Measurements from ENCODE around the gene PNPLA6. TPM values are rescaled to one million over a fixed set of nuclear protein-coding genes. Genes with fewer than 3 reads are reported as not detected.

The PNPLA6 gene
- 131 and 136 TPM in 2 replicates for total RNA-seq

DNA sequence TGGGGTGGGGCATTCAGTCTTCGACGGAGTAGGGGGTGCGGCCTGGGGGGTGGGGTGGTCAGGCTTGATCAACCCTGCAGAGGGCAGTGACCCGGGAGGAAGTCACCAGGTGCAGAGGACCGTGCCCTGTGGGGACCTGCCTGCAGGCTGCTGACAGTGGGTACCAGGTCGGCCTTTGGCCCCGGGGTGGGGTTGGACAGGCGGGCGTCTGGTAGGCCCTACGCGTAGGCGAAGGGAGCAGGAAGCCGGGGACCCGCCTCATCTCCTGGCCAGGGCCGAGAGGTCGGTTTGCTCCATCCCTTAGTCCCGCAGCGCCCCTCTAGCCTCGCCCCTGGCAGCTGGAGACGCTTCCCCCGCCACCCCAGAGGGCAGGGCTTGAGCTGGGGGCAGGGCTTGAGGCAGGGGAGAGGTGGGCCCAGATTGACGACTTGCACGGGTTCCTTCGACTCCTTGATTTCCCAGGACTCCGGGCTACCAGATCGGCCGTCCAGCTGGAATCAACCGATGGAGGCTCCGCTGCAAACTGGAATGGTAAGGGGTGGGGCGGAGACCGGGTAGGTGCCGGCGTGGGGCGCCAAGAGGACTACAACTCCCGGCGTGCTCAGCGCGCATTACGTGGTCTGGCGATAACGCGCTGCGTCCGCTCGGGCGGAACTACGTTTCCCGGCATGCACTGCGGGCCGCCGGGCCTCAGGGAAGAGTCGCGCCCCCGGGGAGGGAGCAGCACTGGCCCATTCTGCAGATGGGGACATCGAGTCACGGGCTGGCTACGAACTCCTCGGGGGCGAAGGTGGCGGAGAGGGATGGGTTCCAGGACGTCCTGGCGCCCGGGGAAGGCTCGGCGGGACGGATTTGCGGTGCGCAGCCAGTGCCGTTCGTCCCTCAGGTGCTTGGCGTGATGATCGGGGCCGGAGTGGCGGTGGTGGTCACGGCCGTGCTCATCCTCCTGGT is at the start of gene PNPLA6:
Gene PNPLA6 (plus strand): TSS at position 671 of the 951 bp plus-strand sequence. CDS start 72 bp downstream, at position 743.
- peaks cover 14% of the 10 kb centered on the region for H3K4me1 Mint-ChIP-seq (ENCODE audit: low read depth)
- peak within 1 kb of the TSS; percentile 95 for H3K4me3 Mint-ChIP-seq
- peak within 1 kb of the TSS; percentile 92 for H3K27ac Mint-ChIP-seq
- DNase-seq (ENCODE audit: low spot score), result peak; percentile 91
- H3K27me3 Mint-ChIP-seq (ENCODE audit: insufficient read depth), result no peaks in the 10 kb centered on the region
- intact Hi-C loops (cut with micrococcal nuclease), result loop anchor here (1.0 kb wide), 4 partner anchors 94 to 294 kb away; partner anchors contain the start of genes PET100, TRAPPC5 and XAB2
- H3K9me3 Mint-ChIP-seq, result no peaks in the 10 kb centered on the region
- H3K36me3 Mint-ChIP-seq (ENCODE audit: low read depth), result peaks cover 17% of the 10 kb centered on the region

DNA sequence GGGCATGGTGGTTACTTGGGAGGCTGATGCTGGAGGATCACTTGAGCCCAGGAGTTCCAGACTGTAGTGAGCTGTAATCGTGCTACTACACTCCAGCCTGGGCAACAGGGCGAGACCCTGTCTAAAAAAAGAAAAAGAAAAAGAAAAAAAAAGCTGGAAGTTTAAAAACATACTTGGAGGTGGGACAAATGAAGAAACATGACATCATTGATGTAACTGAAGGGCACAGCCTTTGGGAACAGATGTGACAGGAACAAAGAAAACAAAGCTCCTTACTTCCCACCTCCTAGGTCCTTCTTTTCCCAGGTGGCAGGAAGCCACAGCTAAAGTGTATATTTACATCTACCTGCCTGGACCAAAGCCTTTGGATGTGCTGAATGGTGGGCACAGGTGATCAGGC is 48.6 kb upstream of the PNPLA6 start:
- Mint-ChIP-seq H3K4me3 (no peak overlapping the region), H3K36me3 (ENCODE audit: low read depth) (peaks cover 5% of the 10 kb centered on the region), H3K4me1 (ENCODE audit: low read depth) (peaks cover 21% of the 10 kb centered on the region), H3K9me3 (no peaks in the 10 kb centered on the region), H3K27ac (no peak overlapping the region), H3K27me3 (ENCODE audit: insufficient read depth) (no peaks in the 10 kb centered on the region)
- intact Hi-C loops (cut with micrococcal nuclease), result no loop called here
- no peak for DNase-seq (ENCODE audit: low spot score)

DNA sequence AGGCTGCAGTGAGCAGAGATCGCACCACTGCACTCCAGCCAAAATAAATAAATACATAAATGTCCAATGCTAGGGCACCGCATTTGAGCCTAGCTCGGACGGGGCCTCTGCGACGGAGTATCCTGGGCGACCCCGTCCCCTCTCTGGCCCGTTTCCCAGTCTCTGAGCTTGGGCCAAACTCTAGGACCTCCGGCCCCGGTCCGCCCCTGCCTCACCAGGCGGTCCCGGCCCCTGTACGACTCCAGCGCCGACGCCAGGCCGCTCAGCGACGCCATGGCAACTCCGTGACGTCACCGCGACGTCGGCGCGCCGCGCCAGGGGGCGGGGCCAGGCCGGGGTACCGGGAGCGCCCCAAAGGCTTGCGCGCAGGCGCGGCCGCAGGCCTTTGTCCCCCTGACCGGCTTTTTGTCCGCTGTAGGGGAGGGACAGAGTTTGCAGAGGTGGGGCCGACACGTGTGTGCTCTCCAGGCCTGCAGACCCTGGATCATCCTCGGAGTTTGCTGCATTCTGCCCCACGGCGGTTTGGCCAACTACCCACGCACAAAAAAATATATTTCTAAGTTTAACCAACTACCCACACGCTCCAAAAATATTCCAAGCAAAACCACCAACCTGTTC is 46.7 kb upstream of the PNPLA6 start, which contains the start of gene PEX11G:
Gene PEX11G (minus strand): TSS at position 300 of the 618 bp plus-strand sequence. CDS start 25 bp downstream, at position 275.
- intact Hi-C loops (cut with micrococcal nuclease), result loop anchor here (1.0 kb wide), 1 partner anchor 310 kb away; no protein-coding TSS in a partner anchor
- DNase-seq (ENCODE audit: low spot score), result peak; percentile 92
- no peaks in the 10 kb centered on the region for H3K9me3 Mint-ChIP-seq
- peaks cover 35% of the 10 kb centered on the region for H3K4me1 Mint-ChIP-seq (ENCODE audit: low read depth)
- H3K36me3 Mint-ChIP-seq (ENCODE audit: low read depth), result peaks cover 5% of the 10 kb centered on the region
- peak within 1 kb of the TSS; percentile 95 for H3K27ac Mint-ChIP-seq
- peak within 1 kb of the TSS; percentile 84 for H3K4me3 Mint-ChIP-seq
- no peaks in the 10 kb centered on the region for H3K27me3 Mint-ChIP-seq (ENCODE audit: insufficient read depth)

DNA sequence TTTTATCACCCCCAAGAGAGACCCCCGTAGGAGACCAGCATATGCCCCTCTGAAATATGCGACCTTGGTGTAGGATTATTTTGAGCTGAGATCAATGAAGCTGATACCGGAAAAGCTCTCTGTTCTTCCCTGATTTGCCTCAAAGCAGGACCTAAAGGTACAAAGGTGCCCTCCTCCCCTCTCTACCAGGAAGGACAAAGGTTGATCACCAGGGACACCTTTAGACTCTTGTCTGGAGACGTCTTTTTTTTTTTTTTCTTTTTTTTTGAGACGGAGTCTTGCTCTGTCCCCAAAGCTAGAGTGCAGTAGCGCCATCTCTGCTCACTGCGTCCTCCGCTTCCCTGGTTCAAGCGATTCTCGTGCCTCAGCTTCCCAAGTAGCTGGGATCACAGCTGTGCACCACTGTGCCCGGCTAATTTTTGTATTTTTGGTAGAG is 45.9 kb upstream of the PNPLA6 start:
- no peaks in the 10 kb centered on the region for H3K27me3 Mint-ChIP-seq (ENCODE audit: insufficient read depth)
- no peaks in the 10 kb centered on the region for H3K9me3 Mint-ChIP-seq
- H3K4me3 Mint-ChIP-seq, result peak overlapping the region; percentile 84
- H3K4me1 Mint-ChIP-seq (ENCODE audit: low read depth), result peaks cover 35% of the 10 kb centered on the region
- intact Hi-C loops (cut with micrococcal nuclease), result loop anchor here (1.0 kb wide), 1 partner anchor 310 kb away; no protein-coding TSS in a partner anchor
- H3K27ac Mint-ChIP-seq, result peak overlapping the region; percentile 95
- H3K36me3 Mint-ChIP-seq (ENCODE audit: low read depth), result peaks cover 5% of the 10 kb centered on the region
- DNase-seq (ENCODE audit: low spot score), result no peak

DNA sequence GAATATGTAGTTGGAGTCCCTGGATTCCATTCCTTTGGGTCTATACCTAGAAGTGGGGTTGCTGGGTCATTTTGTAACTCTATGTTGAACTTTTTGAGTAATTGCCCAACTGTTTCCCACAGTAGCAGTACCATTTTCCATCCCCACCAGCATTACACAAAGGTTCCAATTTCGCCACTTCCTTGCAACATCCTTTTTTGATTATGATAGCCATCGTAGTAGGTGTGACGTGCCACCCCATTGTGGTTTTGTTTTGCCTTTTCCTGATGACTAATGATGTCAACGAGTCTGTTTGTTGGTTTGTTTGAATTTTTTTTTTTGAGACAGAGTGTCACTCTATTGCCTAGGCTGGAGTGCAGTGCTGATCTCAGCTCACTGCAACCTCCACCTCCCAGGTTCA is 43.4 kb upstream of the PNPLA6 start:
- Mint-ChIP-seq H3K4me3 (no peak overlapping the region), H3K4me1 (ENCODE audit: low read depth) (peaks cover 35% of the 10 kb centered on the region), H3K9me3 (no peaks in the 10 kb centered on the region), H3K27me3 (ENCODE audit: insufficient read depth) (peaks cover 2% of the 10 kb centered on the region), H3K36me3 (ENCODE audit: low read depth) (peaks cover 5% of the 10 kb centered on the region), H3K27ac (peak overlapping the region; percentile 90)
- DNase-seq (ENCODE audit: low spot score), result peak; percentile 49
- intact Hi-C loops (cut with micrococcal nuclease), result loop anchor here (1.0 to 2.0 kb wide), 7 partner anchors 9 to 299 kb away; partner anchors contain the start of gene MCOLN1

DNA sequence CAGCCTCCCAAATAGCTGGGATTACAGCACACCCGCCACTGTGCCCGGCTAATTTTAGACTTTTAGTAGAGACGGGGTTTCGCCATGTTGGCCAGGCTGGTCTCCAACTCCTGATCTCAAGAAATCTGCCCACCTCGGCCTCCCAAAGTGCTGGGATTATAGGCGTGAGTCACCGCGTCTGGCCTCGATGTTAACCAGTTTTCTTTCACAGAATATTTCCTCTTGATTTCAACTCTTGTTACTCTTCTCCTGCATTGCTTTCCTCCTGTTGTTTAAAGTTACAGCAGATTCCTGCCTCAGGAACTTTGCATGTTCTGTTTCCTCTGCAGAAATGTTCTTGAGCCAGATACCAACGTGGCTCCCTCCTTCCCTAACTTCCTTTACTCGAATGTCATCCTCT is 43.0 kb upstream of the PNPLA6 start:
- peaks cover 5% of the 10 kb centered on the region for H3K36me3 Mint-ChIP-seq (ENCODE audit: low read depth)
- intact Hi-C loops (cut with micrococcal nuclease), result loop anchor here (1.0 to 2.0 kb wide), 7 partner anchors 9 to 300 kb away; partner anchors contain the start of gene MCOLN1
- peaks cover 35% of the 10 kb centered on the region for H3K4me1 Mint-ChIP-seq (ENCODE audit: low read depth)
- H3K27me3 Mint-ChIP-seq (ENCODE audit: insufficient read depth), result peaks cover 6% of the 10 kb centered on the region
- DNase-seq (ENCODE audit: low spot score), result no peak
- H3K4me3 Mint-ChIP-seq, result peak overlapping the region; percentile 43
- no peaks in the 10 kb centered on the region for H3K9me3 Mint-ChIP-seq
- peak overlapping the region; percentile 90 for H3K27ac Mint-ChIP-seq

DNA sequence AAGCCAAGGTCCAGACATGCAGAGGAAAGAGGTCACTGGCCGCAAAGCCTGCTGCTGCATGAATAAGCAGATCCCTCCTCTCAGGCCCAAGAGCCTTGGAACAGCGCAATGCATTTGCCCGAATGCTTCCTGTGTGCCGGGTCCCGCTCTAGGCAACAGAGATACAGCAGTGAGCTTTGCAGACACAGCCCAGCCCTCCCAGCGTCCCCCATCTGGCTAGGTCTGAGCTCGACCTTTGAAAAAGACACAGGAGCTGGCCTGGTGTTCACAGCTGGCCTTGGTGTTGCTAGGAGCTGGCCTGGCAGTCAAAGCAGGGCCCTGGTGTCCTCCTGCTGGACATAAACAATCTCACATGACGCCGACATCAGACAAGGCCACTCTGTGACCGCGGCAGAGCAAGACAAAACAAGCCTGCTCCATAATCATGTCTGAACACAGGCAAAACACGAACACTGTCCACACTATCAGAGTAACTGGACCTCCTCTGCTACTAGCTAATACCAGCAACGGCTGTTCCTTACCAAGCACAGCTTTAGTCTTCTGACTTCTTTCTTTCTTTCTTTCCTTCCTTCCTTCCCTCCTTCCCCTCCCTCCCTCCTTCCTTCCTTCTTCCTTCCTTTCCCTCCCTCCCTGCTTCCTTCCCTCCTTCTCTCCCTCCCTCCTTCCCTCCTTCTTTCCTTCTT is 41.0 kb upstream of the PNPLA6 start:
- DNase-seq (ENCODE audit: low spot score), result no peak
- Mint-ChIP-seq H3K4me3 (no peak overlapping the region), H3K27me3 (ENCODE audit: insufficient read depth) (peaks cover 18% of the 10 kb centered on the region), H3K9me3 (no peaks in the 10 kb centered on the region), H3K36me3 (ENCODE audit: low read depth) (peaks cover 2% of the 10 kb centered on the region), H3K27ac (no peak overlapping the region), H3K4me1 (ENCODE audit: low read depth) (peaks cover 29% of the 10 kb centered on the region)
- intact Hi-C loops (cut with micrococcal nuclease), result no loop called here

DNA sequence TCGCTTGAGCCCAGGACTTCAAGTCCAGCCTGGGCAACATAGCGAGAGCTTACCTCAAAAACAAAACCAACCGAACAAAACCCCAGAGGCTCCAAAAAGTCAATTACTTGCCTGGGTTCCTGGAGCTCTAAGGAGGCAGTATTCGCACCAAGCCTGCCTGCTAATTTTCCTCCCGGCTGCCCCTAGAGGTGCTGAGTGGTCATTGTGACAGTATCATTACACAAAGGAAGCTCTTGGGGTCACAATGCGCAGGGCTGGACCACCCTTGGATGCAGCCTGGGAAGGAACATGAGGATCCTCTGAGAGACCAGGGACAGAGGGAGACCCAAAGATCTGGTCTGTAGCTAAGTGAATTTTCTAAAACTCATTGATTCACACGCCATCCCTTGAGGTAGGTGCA is 38.2 kb upstream of the PNPLA6 start:
- Mint-ChIP-seq H3K27ac (no peak overlapping the region), H3K9me3 (no peaks in the 10 kb centered on the region), H3K36me3 (ENCODE audit: low read depth) (no peaks in the 10 kb centered on the region), H3K4me3 (no peak overlapping the region), H3K4me1 (ENCODE audit: low read depth) (peaks cover 14% of the 10 kb centered on the region), H3K27me3 (ENCODE audit: insufficient read depth) (peaks cover 28% of the 10 kb centered on the region)
- intact Hi-C loops (cut with micrococcal nuclease), result no loop called here
- no peak for DNase-seq (ENCODE audit: low spot score)

DNA sequence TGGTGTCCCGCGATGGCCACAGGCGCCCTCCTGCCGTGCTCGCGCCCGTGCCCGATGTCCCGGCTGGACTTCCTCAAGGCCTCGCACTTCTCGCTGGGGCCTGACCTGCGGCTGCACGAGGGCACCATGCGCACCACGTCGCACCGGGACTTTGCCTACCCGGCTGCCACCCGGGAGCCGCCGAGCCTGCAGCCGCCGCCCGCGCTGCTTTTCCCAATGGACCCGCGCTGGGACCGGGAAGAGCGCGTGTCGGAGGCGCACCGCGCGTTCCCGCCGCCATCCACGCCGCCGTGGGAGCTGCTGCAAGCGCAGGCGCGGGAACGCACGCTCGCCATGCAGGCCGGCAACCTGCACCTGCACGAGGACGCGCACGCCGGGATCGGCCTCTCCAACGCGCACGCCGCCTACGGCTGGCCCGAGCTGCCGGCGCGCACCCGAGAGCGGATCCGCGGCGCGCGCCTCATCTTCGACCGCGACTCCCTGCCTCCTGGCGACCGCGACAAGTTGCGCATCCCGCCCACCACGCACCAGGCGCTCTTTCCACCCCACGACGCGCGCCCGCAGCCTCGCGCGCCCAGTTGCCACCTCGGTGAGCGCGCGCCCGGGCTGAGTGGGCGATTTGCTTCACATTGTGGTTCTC is 34.6 kb upstream of the PNPLA6 start:
- Mint-ChIP-seq H3K36me3 (ENCODE audit: low read depth) (no peaks in the 10 kb centered on the region), H3K9me3 (no peaks in the 10 kb centered on the region), H3K4me3 (peak overlapping the region; percentile 54), H3K4me1 (ENCODE audit: low read depth) (peaks cover 4% of the 10 kb centered on the region), H3K27me3 (ENCODE audit: insufficient read depth) (peaks cover 34% of the 10 kb centered on the region), H3K27ac (no peak overlapping the region)
- DNase-seq (ENCODE audit: low spot score), result peak; percentile 41
- intact Hi-C loops (cut with micrococcal nuclease), result loop anchor here (1.0 kb wide), 1 partner anchor 9 kb away; no protein-coding TSS in a partner anchor

DNA sequence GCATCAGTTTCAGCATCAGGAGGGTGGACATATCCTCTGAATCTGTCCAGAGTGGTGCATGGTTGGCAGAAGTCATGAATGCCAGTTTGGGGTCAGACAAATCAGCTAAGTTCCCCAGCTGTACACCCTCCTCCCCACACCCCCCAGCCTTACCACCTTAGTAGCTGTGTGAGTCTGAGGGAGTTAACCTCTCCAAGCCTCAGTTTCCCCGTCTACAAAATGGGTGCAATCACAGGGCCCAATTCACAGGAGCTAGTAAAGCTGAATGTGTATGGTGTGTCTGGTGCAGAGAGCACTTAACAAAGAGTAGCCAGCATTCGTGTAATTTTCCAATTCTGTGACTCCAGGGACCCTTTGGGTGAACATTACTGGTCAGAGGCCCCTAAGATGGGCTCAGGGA is 33.0 kb upstream of the PNPLA6 start:
- no peak for DNase-seq (ENCODE audit: low spot score)
- H3K27me3 Mint-ChIP-seq (ENCODE audit: insufficient read depth), result peaks cover 37% of the 10 kb centered on the region
- peaks cover 4% of the 10 kb centered on the region for H3K4me1 Mint-ChIP-seq (ENCODE audit: low read depth)
- H3K4me3 Mint-ChIP-seq, result no peak overlapping the region
- H3K9me3 Mint-ChIP-seq, result no peaks in the 10 kb centered on the region
- H3K36me3 Mint-ChIP-seq (ENCODE audit: low read depth), result no peaks in the 10 kb centered on the region
- H3K27ac Mint-ChIP-seq, result no peak overlapping the region
- intact Hi-C loops (cut with micrococcal nuclease), result no loop called here

DNA sequence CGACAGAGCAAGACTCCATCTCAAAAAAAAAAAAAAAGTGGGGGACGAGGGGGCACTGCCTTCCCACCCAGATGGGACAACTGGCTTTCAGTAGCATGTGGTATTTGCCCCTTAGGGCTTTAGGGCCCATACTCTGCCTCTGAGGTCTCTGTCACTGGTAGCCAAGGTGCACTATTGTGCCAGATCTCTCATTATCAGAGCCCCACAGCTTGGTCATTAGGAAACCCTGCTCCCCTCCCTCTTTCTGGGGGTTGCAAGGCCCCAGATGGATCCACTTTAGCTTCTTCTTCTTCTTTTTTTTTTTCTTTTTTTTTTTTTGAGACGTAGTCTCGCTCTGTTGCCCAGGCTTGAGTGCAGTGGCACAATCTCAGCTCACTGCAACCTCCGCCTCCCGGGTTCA is 30.8 kb upstream of the PNPLA6 start:
- peaks cover 4% of the 10 kb centered on the region for H3K4me1 Mint-ChIP-seq (ENCODE audit: low read depth)
- H3K4me3 Mint-ChIP-seq, result no peak overlapping the region
- H3K27me3 Mint-ChIP-seq (ENCODE audit: insufficient read depth), result peaks cover 28% of the 10 kb centered on the region
- no peak overlapping the region for H3K27ac Mint-ChIP-seq
- DNase-seq (ENCODE audit: low spot score), result no peak
- no peaks in the 10 kb centered on the region for H3K9me3 Mint-ChIP-seq
- no peaks in the 10 kb centered on the region for H3K36me3 Mint-ChIP-seq (ENCODE audit: low read depth)
- intact Hi-C loops (cut with micrococcal nuclease), result no loop called here

DNA sequence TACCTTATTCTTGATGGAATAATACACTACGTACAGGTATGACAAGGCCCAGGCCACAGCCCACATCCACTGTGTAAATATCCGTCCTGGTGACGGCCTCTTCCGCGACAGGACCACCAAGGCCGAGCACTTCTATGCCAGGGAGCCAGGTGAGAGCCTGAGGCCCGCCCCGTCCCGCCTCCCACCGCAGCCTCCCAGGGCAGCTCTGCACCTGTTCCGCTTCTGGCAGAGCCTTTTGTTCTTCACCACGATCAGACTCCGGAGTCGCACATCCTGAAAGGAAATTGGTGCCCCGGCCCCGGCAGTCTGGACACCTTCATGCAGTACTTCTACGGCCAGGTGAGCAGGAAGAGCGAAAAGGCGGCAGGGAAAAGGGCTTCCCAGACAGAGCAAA is 30.2 kb upstream of the PNPLA6 start:
- intact Hi-C loops (cut with micrococcal nuclease), result no loop called here
- Mint-ChIP-seq H3K4me3 (peak overlapping the region; percentile 15), H3K9me3 (no peaks in the 10 kb centered on the region), H3K4me1 (ENCODE audit: low read depth) (peaks cover 4% of the 10 kb centered on the region), H3K36me3 (ENCODE audit: low read depth) (no peaks in the 10 kb centered on the region), H3K27ac (no peak overlapping the region), H3K27me3 (ENCODE audit: insufficient read depth) (peaks cover 25% of the 10 kb centered on the region)
- no peak for DNase-seq (ENCODE audit: low spot score)
